ENCODE data around the gene KLHL29. TPM values are rescaled to one million over a fixed set of nuclear protein-coding genes. Genes with fewer than 3 reads are reported as not detected.

KLHL29 gene
- total and polyA plus RNA-seq, 9 donors, result 3.0 to 6.6 (median 3.9) TPM

GRCh38 chr2:23543728-23544127, 158.7 kb downstream of the KLHL29 start:
- H3K4me1 ChIP-seq (ENCODE audit: insufficient read depth), result no peaks in the 10 kb centered on the region
- TF ChIP-seq EP300 (IDR thresholded peaks at IDR 0.05) (no peak), POLR2A (IDR thresholded peaks at IDR 0.05) (no peak), CTCF (IDR thresholded peaks at IDR 0.05) (no peak)
- 88 to 94% (median 92%) methylated on average over 9 of the region's 9 CpGs for WGBS, 3 donors
- no peak for DNase-seq
- intact Hi-C loops (cut with DNase I), result no loop called here
- H3K27me3 ChIP-seq, result no peaks in the 10 kb centered on the region
- no peaks in the 10 kb centered on the region for H3K9me3 ChIP-seq
- H3K27ac ChIP-seq, result no peak overlapping the region
- no peaks in the 10 kb centered on the region for H3K36me3 ChIP-seq
- no peak overlapping the region for H3K4me3 ChIP-seq

GRCh38 chr2:23544589-23545295, 159.8 kb downstream of the KLHL29 start:
- intact Hi-C loops (cut with DNase I), result no loop called here
- no peak for DNase-seq
- 82 to 89% (median 88%) methylated on average over 10 of the region's 10 CpGs for WGBS, 3 donors
- Histone ChIP-seq H3K4me1 (ENCODE audit: insufficient read depth) (peaks cover 3% of the 10 kb centered on the region), H3K36me3 (no peaks in the 10 kb centered on the region), H3K27ac (no peak overlapping the region), H3K4me3 (no peak overlapping the region), H3K27me3 (no peaks in the 10 kb centered on the region), H3K9me3 (no peaks in the 10 kb centered on the region)
- TF ChIP-seq EP300 (IDR thresholded peaks at IDR 0.05) (no peak), POLR2A (IDR thresholded peaks at IDR 0.05) (no peak), CTCF (IDR thresholded peaks at IDR 0.05) (no peak)

- Histone ChIP-seq H3K4me1 (ENCODE audit: insufficient read depth) (peaks cover 3% of the 10 kb centered on the region), H3K36me3 (no peaks in the 10 kb centered on the region), H3K27ac (no peak overlapping the region), H3K27me3 (no peaks in the 10 kb centered on the region), H3K9me3 (no peaks in the 10 kb centered on the region), H3K4me3 (no peak overlapping the region)
- intact Hi-C loops (cut with DNase I), result no loop called here
- 84 to 89% (median 88%) methylated on average over 11 of the region's 11 CpGs for WGBS, 3 donors
- no peak for DNase-seq
- TF ChIP-seq POLR2A (IDR thresholded peaks at IDR 0.05) (no peak), EP300 (IDR thresholded peaks at IDR 0.05) (no peak), CTCF (IDR thresholded peaks at IDR 0.05) (no peak)
These were observed 160.4 kb downstream of the KLHL29 start for GRCh38 chr2:23545396-23545795.

- no peak overlapping the region for H3K27ac ChIP-seq
- H3K36me3 ChIP-seq, result no peaks in the 10 kb centered on the region
- H3K27me3 ChIP-seq, result no peaks in the 10 kb centered on the region
- WGBS, 3 donors, result 86 to 92% (median 89%) methylated on average over 3 of the region's 3 CpGs
- TF ChIP-seq EP300 (IDR thresholded peaks at IDR 0.05) (no peak), CTCF (IDR thresholded peaks at IDR 0.05) (no peak), POLR2A (IDR thresholded peaks at IDR 0.05) (no peak)
- DNase-seq, result no peak
- intact Hi-C loops (cut with DNase I), result loop anchor here in 1 of 4 donors (2.0 kb wide), 1 partner anchor 45 kb away; no protein-coding TSS in a partner anchor
- peaks cover 3% of the 10 kb centered on the region for H3K4me1 ChIP-seq (ENCODE audit: insufficient read depth)
- H3K9me3 ChIP-seq, result no peaks in the 10 kb centered on the region
- H3K4me3 ChIP-seq, result no peak overlapping the region
These were observed 160.8 kb downstream of the KLHL29 start for GRCh38 chr2:23545811-23546210.

Data from ovary (tissue), 9 donors.